SK-N-DZ (cell line): ENCODE data around the gene NDUFAF4.

Experiments used
- small RNA-seq, 2 experiments: library from RNA; depleted of rRNA; stranded (forward); fragments of <200 nt; gene quantifications; one replicate each; pipeline ENCODE3, GENCODE V24; 2014

The NDUFAF4 gene

Small RNAs within 50 kb of the gene (small RNA-seq; reads per million reads assigned to genes)
- gene RN7SL509P, result 0 reads per million in 2 experiments
